H9 (cell line): ENCODE measurements around the gene PTPRN2. TPM values are rescaled to one million over a fixed set of nuclear protein-coding genes. Genes with fewer than 3 reads are reported as not detected.

ENCODE experiments used
- DNase-seq: peaks from one replicate; pipeline ENCODE4 v3.0.0-alpha.2; 2017
- H2AFZ ChIP-seq: one replicate; pipeline ENCODE4 v1.6.1; 2013; ENCODE audit warnings: mild to moderate bottlenecking, low read length, control low read depth, moderate library complexity
- H2AK5ac ChIP-seq: 2 replicates; pipeline ENCODE4 v1.6.1; 2013; ENCODE audit warnings: low read length, control low read depth, mixed read lengths; ENCODE audit not compliant: insufficient read length
- H2BK120ac ChIP-seq: one replicate; pipeline ENCODE4 v1.6.1; 2013; ENCODE audit warnings: low read depth, mild to moderate bottlenecking, low read length, control low read depth, inconsistent platforms; ENCODE audit not compliant: poor library complexity, severe bottlenecking
- H2BK12ac ChIP-seq: 2 replicates; pipeline ENCODE4 v1.6.1; 2013; ENCODE audit warnings: low read length, control low read depth, mixed read lengths, low read depth; ENCODE audit not compliant: insufficient read length
- H2BK15ac ChIP-seq: 2 replicates; pipeline ENCODE4 v1.6.1; 2013; ENCODE audit warnings: low read depth, low read length, control low read depth
- H2BK20ac ChIP-seq: one replicate; pipeline ENCODE4 v1.6.1; 2013; ENCODE audit warnings: low read depth, mild to moderate bottlenecking, low read length, control low read depth, inconsistent platforms; ENCODE audit not compliant: poor library complexity, severe bottlenecking
- H2BK5ac ChIP-seq: 2 replicates; pipeline ENCODE4 v1.6.1; 2013; ENCODE audit warnings: low read length, control low read depth, mixed read lengths; ENCODE audit not compliant: insufficient read length
- H3K14ac ChIP-seq: 2 replicates; pipeline ENCODE4 v1.6.1; 2013; ENCODE audit warnings: low read length, control low read depth; ENCODE audit not compliant: insufficient read depth
- H3K18ac ChIP-seq: 2 replicates; pipeline ENCODE4 v1.6.1; 2013; ENCODE audit warnings: low read depth, mild to moderate bottlenecking, mixed read lengths, low read length, control low read depth; ENCODE audit not compliant: insufficient read length
- H3K23ac ChIP-seq: 2 replicates; pipeline ENCODE4 v1.6.1; 2013; ENCODE audit warnings: low read length, control low read depth, mixed read lengths, low read depth; ENCODE audit not compliant: insufficient read length
- H3K23me2 ChIP-seq: 2 replicates; pipeline ENCODE4 v1.6.1; 2013; ENCODE audit warnings: low read depth, mild to moderate bottlenecking, mixed read lengths, low read length, control low read depth; ENCODE audit not compliant: insufficient read length, poor library complexity, severe bottlenecking
- H3K27ac ChIP-seq: 2 replicates; pipeline ENCODE4 v1.5.1; 2013; ENCODE audit warnings: low read length, control low read depth, mixed read lengths, low read depth; ENCODE audit not compliant: insufficient read length
- H3K27me3 ChIP-seq: 2 replicates; pipeline ENCODE4 v1.6.1; 2013; ENCODE audit warnings: low read length, control low read depth, inconsistent platforms; ENCODE audit not compliant: insufficient read depth
- H3K4ac ChIP-seq: 2 replicates; pipeline ENCODE4 v1.6.1; 2013; ENCODE audit warnings: low read depth, mild to moderate bottlenecking, control low read depth, inconsistent platforms, low read length, moderate library complexity
- H3K4me1 ChIP-seq: 2 replicates; pipeline ENCODE4 v1.6.1; 2013; ENCODE audit warnings: low read length, control low read depth, inconsistent platforms; ENCODE audit not compliant: insufficient read depth
- H3K4me2 ChIP-seq: 2 replicates; pipeline ENCODE4 v1.6.1; 2013; ENCODE audit warnings: low read length, control low read depth, mixed read lengths; ENCODE audit not compliant: insufficient read length, insufficient read depth
- H3K56ac ChIP-seq: 2 replicates; pipeline ENCODE4 v1.6.1; 2013; ENCODE audit warnings: low read depth, mild to moderate bottlenecking, mixed read lengths, low read length, control low read depth; ENCODE audit not compliant: insufficient read length
- H3K79me1 ChIP-seq: 2 replicates; pipeline ENCODE4 v1.6.1; 2013; ENCODE audit warnings: low read depth, mild to moderate bottlenecking, moderate library complexity, low read length, control low read depth, inconsistent platforms; ENCODE audit not compliant: insufficient read depth, poor library complexity, severe bottlenecking
- H3K79me2 ChIP-seq: 2 replicates; pipeline ENCODE4 v1.6.1; 2013; ENCODE audit warnings: low read length, control low read depth, inconsistent platforms; ENCODE audit not compliant: insufficient read depth
- H3K9ac ChIP-seq: 2 replicates; pipeline ENCODE4 v1.6.1; 2013; ENCODE audit warnings: low read length, control low read depth, mixed read lengths; ENCODE audit not compliant: insufficient read length; ENCODE audit errors: extremely low read depth
- H3K9me3 ChIP-seq: one replicate; pipeline ENCODE4 v1.6.1; 2013; ENCODE audit warnings: low read depth, low read length, inconsistent platforms; ENCODE audit not compliant: control insufficient read depth
- H3T11ph ChIP-seq: one replicate; pipeline ENCODE4 v1.6.1; 2013; ENCODE audit warnings: mild to moderate bottlenecking, low read length, control low read depth, inconsistent platforms
- H4K20me1 ChIP-seq: one replicate; pipeline ENCODE4 v1.6.1; 2013; ENCODE audit not compliant: control insufficient read depth, insufficient read length, insufficient read depth
- H4K5ac ChIP-seq: 2 replicates; pipeline ENCODE4 v1.6.1; 2013; ENCODE audit warnings: low read depth, mild to moderate bottlenecking, mixed read lengths, low read length, control low read depth; ENCODE audit not compliant: insufficient read length
- H4K8ac ChIP-seq: replicated peaks from 2 replicates; pipeline ENCODE4 v1.6.1; 2013; ENCODE audit warnings: low read length, control low read depth, mixed read lengths, low read depth; ENCODE audit not compliant: insufficient read length
- H4K91ac ChIP-seq: 2 replicates; pipeline ENCODE4 v1.6.1; 2013; ENCODE audit warnings: low read depth, mild to moderate bottlenecking, moderate library complexity, mixed read lengths, low read length, control low read depth; ENCODE audit not compliant: insufficient read length
- H3K27ac Mint-ChIP-seq, 3 experiments: 2 replicates in 2 of 3; 3 replicates in 1 of 3; pipeline ENCODE4 v1.8.0; 2020 to 2021; ENCODE audit warnings: mixed read lengths in 3 of 3, mild to moderate bottlenecking in 1 of 3, moderate library complexity in 1 of 3
- H3K27me3 Mint-ChIP-seq: 2 replicates; pipeline ENCODE4 v1.8.0; 2021; ENCODE audit warnings: low read depth, mild to moderate bottlenecking, moderate library complexity, mixed read lengths
- H3K36me3 Mint-ChIP-seq, 3 experiments: 2 replicates in 2 of 3; 3 replicates in 1 of 3; pipeline ENCODE4 v1.8.0; 2020 to 2021; ENCODE audit warnings: low read depth in 3 of 3, mixed read lengths in 3 of 3; ENCODE audit not compliant: insufficient read depth in 1 of 3
- H3K4me1 Mint-ChIP-seq, 2 experiments: 2 replicates each; pipeline ENCODE4 v1.8.0; 2020; ENCODE audit warnings: mixed read lengths in 2 of 2
- H3K4me3 Mint-ChIP-seq, 2 experiments: 2 replicates in 1 of 2; 3 replicates in 1 of 2; pipeline ENCODE4 v1.8.0; 2020 to 2021; ENCODE audit warnings: mild to moderate bottlenecking in 2 of 2, mixed read lengths in 2 of 2, moderate library complexity in 1 of 2
- H3K9me3 Mint-ChIP-seq, 2 experiments: 2 replicates in 1 of 2; 3 replicates in 1 of 2; pipeline ENCODE4 v1.8.0; 2020; ENCODE audit warnings: mild to moderate bottlenecking in 2 of 2, mixed read lengths in 2 of 2, moderate library complexity in 1 of 2
- WGBS: extraction: QIAGEN DNeasy Blood & Tissue Kit; methylation state at CpG from one replicate; pipeline ENCODE4 v1.1.7; 2013; ENCODE audit warnings: missing lambda C conversion rate, low lambda C conversion rate, mixed read lengths; ENCODE audit not compliant: insufficient read length; ENCODE audit errors: extremely low coverage; 5-methylcytosine and 5-hydroxymethylcytosine counted together
- total RNA-seq: library from RNA; stranded (reverse); gene quantifications from 2 replicates; pipeline ENCODE4 v1.2.1, GENCODE V29; 2021
- TF ChIP-seq, protein P1 (sequence below): fragments of 200-600 bp; sonication (generic); conservative IDR thresholded peaks from 3 replicates; pipeline ENCODE4 v1.8.0; 2021; ENCODE audit warnings: antibody characterized with exemption, mild to moderate bottlenecking

The PTPRN2 gene
- total RNA-seq, 1 experiment from 2014 or later = 5.2 TPM

DNA sequence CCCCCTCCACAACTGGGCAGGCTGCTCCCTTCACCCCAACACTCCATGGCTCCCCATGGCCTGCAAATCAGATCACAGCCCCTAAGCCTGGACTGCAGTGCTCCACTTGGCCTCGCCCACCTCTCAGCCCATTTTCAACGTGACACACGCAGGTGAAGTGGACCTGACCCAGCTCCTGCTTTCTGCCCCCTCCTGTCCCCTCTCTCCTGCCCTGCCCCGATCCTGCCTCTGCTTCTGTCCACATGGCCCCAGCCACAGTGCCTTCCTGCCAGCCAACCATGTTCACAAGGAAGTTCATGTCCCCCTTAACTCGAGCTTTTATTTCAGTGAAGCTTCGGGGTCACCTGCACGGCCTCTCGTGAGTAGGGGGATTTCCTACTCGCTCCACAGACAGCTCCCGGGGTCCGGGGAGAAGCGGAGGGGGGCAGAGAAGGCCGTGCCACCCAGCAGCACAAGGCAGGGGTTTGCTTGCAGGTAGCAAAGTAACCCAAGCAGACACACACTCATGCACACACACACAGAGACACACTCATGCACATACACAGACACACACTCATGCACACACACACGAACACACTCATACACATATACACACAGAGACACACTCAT, 713.3 kb downstream of the PTPRN2 start:
- no peaks in the 10 kb centered on the region for H4K20me1 ChIP-seq
- H3K23me2 ChIP-seq = no peaks in the 10 kb centered on the region
- no peaks in the 10 kb centered on the region for H3K27me3 ChIP-seq
- WGBS = no CpG with 5 or more reads among the region's 14 CpGs
- H3K4me2 ChIP-seq = no peak overlapping the region
- TF ChIP-seq, protein P1, sequence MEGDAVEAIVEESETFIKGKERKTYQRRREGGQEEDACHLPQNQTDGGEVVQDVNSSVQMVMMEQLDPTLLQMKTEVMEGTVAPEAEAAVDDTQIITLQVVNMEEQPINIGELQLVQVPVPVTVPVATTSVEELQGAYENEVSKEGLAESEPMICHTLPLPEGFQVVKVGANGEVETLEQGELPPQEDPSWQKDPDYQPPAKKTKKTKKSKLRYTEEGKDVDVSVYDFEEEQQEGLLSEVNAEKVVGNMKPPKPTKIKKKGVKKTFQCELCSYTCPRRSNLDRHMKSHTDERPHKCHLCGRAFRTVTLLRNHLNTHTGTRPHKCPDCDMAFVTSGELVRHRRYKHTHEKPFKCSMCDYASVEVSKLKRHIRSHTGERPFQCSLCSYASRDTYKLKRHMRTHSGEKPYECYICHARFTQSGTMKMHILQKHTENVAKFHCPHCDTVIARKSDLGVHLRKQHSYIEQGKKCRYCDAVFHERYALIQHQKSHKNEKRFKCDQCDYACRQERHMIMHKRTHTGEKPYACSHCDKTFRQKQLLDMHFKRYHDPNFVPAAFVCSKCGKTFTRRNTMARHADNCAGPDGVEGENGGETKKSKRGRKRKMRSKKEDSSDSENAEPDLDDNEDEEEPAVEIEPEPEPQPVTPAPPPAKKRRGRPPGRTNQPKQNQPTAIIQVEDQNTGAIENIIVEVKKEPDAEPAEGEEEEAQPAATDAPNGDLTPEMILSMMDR = no peak
- peaks cover 2 to 7% of the 10 kb centered on the region in 2 experiments; a peak in 3 of 4 replicates for H3K4me1 Mint-ChIP-seq
- H3K9ac ChIP-seq = no peak overlapping the region
- H2AFZ ChIP-seq = no peak overlapping the region
- H3K4me1 ChIP-seq = no peaks in the 10 kb centered on the region; the same call in 1 of the 2 replicates
- H2BK12ac ChIP-seq = no peak overlapping the region
- no peak overlapping the region; a peak in 2 of 5 replicates for H3K4me3 Mint-ChIP-seq
- H2BK20ac ChIP-seq = no peak overlapping the region
- no peak overlapping the region for H3K27ac ChIP-seq
- H3K56ac ChIP-seq = no peak overlapping the region
- H3K18ac ChIP-seq = peak overlapping the region; percentile 32
- peaks cover 14% of the 10 kb centered on the region in 2 experiments for H3K9me3 Mint-ChIP-seq
- H3K36me3 Mint-ChIP-seq = peaks cover 2 to 14% (median 4%) of the 10 kb centered on the region in 3 experiments; a peak in 6 of 7 replicates
- H3K9me3 ChIP-seq = peaks cover 4% of the 10 kb centered on the region
- H2BK15ac ChIP-seq = no peak overlapping the region
- no peak for DNase-seq
- no peak overlapping the region for H4K91ac ChIP-seq
- no peaks in the 10 kb centered on the region for H3K79me2 ChIP-seq
- H2AK5ac ChIP-seq = no peak overlapping the region
- no peak overlapping the region for H4K5ac ChIP-seq
- peaks cover 34% of the 10 kb centered on the region for H3K27me3 Mint-ChIP-seq
- H3K14ac ChIP-seq = no peak overlapping the region
- H3T11ph ChIP-seq = no peak overlapping the region
- no peak overlapping the region for H3K23ac ChIP-seq
- no peak overlapping the region for H3K4ac ChIP-seq
- no peak overlapping the region for H2BK120ac ChIP-seq
- no peaks in the 10 kb centered on the region for H3K79me1 ChIP-seq
- H3K27ac Mint-ChIP-seq = peak overlapping the region in 1 of 3 experiments; percentile 34; a peak in 1 of 7 replicates
- H2BK5ac ChIP-seq = no peak overlapping the region
- H4K8ac ChIP-seq = no peak overlapping the region
